T47D (cell line): Measurements from ENCODE around the gene CAPN15.

Experiments used
- DNase-seq, 2 experiments: peaks; one replicate each; pipeline versions ENCODE4 v3.0.0 to v3.0.0-alpha.2; 2011 to 2012; ENCODE audit warnings: low read depth in 1 of 2, low spot score in 1 of 2
- JUND ChIP-seq: IDR thresholded peaks from 2 replicates; pipeline ENCODE4 v1.6.1; 2012; ENCODE audit warnings: low read depth
- in situ Hi-C: cut with HindIII; loops from 2 replicates; pipeline ENCODE4 v1.10.0; 2016; ENCODE audit warnings: low sequenced_read_pairs, low pct_unique_long_range_greater_than_20kb

CAPN15 gene

DNA sequence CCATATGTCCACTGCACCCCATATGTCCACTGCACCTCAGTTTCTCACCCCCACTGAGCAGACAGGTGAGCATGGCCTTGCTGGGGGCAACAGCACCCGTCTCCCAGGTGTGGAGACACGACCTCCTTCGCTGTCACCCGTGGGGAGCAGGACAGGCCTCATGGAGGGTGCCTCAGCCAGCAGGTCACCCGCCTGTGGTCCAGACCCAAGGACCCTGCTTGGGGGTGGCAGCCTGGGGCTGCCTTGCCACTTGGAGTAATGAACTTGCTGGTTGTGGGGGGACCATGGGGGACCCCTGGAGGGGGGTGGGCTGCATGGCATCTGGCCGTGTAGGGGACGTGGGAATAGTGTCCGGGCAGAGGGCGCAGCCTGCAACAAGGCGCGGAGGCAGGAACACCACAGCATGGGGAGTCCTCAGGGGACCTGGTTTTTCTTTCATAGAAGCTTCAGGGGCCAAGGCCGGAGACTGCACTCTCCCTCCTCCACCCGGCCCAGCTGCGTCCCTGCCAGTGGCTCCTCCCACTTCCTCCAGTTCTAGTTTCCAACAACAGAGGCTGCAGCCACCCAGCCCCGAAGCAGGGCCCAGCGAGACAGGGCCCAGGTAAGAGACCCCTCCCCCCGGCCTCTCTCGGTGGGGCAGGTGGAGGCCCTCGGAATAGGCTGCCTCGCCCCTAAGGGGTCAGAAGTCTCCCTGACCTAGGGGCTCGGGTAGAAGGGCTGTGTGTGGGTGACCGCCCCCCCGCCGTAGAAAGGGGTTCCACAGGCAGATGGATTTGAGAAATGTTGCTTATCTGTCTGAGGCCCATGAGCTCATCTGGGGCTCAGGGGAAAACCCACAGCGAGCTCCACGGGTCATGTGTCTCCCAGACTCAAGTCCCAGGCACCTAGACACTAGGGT is 39.2 kb downstream of the CAPN15 start, which contains the start of gene NHLRC4:
TSS of gene NHLRC4 (plus strand) at position 531 of the 898 bp plus-strand sequence. CDS start 1,043 bp downstream, outside the sequence.
- peak; percentile 69 to 89 for DNase-seq
- TF ChIP-seq JUND, result no peak
- in situ Hi-C loops, result no loop called here

GRCh38 chr16:567373-568256 is 40.1 kb downstream of the CAPN15 start:
- TF ChIP-seq JUND, result no peak
- in situ Hi-C loops, result no loop called here
- DNase-seq, result no peak

GRCh38 chr16:568401-569258 is 41.1 kb downstream of the CAPN15 start:
- no peak for TF ChIP-seq JUND
- in situ Hi-C loops, result no loop called here
- DNase-seq, result no peak

- in situ Hi-C loops, result no loop called here
- DNase-seq, result peak; percentile 62 to 87
- TF ChIP-seq JUND, result no peak
Measured at GRCh38 chr16:569445-570254, 42.1 kb downstream of the CAPN15 start, which contains the start of gene PIGQ. Gene PIGQ (plus strand): TSS chr16:569968. CDS start chr16:574075, 4,107 bp downstream.

DNA sequence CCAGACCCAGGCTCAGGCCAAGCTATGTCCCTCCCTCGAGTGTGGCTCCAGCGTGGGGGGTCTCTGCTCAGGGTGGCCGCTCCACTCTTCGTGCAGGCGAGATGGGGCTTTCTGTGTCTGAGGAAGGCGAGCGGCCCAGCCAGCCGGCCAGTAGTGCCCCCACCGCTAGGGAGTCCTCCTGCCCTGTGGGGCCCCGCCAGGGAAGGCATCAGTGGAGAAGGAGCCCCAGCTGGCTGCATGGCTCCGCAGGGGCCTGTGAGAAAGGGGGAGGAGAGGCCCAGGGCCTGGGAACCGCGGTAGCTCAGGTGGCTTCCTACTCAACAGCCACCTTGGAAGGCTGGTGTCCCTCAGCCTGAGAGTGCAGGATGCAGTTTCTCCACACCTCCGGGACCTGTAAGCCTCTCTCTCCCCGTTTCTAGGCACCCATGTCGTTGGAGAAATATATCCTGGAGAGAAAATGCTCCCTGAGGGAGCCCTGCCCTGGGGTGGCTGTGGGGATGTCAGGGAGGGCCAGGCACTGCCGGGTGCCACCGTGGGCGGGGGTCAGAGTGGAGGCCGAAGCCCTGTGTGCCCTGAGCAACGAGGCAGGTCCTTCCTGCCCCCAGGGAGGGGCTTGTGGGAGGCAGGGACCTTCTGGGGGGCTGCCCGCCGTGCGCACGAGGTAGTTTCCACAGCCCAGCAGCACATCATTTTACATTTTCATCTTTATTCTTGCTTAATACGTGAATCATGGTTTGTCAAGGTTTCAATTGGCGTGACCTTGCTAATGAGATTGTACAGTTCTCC is 45.5 kb downstream of the CAPN15 start:
- DNase-seq, result no peak
- TF ChIP-seq JUND, result no peak
- in situ Hi-C loops, result no loop called here

- DNase-seq, result no peak
- in situ Hi-C loops, result no loop called here
Measured at GRCh38 chr16:574021-574760, 46.7 kb downstream of the CAPN15 start.

DNA sequence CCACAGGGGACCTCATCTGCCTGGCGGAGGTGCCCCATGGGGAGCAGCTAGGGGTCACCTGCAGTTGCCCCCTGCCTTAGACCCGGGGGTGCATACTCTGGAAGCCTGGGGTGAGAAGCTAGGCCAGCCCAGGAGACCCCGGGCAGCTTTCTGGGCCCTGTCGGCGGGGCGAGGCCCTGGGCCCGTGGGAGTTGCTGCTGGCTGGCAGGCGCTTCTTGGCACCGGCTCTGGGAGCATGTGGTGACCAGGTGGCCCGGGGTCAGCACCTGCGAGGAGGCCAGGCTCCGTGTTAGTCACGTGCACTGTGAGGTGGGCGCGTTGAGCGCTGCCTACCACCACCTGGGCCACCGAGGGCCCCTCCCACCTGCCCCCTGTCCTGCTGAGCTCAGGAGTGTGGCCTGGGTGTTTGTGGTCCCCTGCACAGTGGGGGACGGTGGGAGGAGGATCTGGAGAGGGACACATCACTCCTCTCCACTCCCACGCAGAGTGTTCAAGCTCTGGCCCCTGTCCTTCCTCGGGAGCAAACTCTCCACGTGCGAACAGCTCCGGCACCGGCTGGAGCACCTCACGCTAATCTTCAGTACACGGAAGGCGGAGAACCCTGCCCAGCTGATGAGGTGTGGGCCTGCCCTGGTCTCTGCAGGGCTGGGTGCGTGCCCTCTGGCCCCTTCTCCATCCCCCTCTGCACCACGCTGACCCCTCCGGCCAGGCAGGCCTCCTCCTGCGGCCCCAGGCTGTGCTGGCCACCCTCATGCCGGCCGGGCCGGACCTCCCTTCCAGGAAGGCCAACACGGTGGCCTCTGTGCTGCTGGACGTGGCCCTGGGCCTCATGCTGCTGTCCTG is 48.1 kb downstream of the CAPN15 start:
- in situ Hi-C loops, result no loop called here
- DNase-seq, result no peak
- no peak for TF ChIP-seq JUND

More at GRCh38 chr16:574021-574760, 46.7 kb downstream of the CAPN15 start:
- no peak for TF ChIP-seq JUND

- in situ Hi-C loops, result no loop called here
- no peak for TF ChIP-seq JUND
- DNase-seq, result no peak
Measured at GRCh38 chr16:576197-576822, 48.8 kb downstream of the CAPN15 start.

DNA sequence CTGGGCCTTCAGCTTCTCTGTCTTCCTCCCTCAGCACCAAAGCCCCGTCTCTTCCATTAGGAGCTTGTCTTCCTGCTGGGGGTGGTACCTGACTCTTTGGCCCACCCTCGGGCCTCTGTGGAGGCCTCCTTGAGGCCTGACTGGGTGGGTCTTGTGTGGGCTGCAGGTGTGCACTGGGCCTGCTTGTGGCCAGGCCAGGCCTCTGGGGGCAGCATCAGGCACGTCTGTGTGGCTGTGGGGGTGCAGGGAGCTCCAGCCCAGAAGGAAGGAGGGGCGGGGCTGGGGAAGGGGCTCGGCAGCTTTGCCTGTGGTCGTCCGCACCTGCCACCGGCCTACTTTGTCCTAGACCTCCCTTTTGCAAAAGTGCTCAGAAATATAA is 49.3 kb downstream of the CAPN15 start:
- TF ChIP-seq JUND, result no peak
- in situ Hi-C loops, result no loop called here
- no peak for DNase-seq
